GM12878 (cell line): Measurements from ENCODE around the gene MAPK8IP3. TPM values are rescaled to one million over a fixed set of nuclear protein-coding genes. Genes with fewer than 3 reads are reported as not detected.
A peak's percentile ranks its signal among the peaks of the same experiment; 100 is the strongest.

Source experiments
- ATAC-seq: fragments of 200-7000 bp; cut with Tn5 transposase; 3 replicates; pipeline ENCODE4 v1.9.1; 2020; ENCODE audit warnings: mild to moderate bottlenecking, moderate library complexity
- BruUV-seq: library from RNA; stranded (reverse); fragments of 400-500 nt; replicated peaks from 2 replicates; lab custom pipeline; 2021; lab: Mats Ljungman, UMichigan
- CTCF ChIA-PET: fragments of 300-600 bp; sonication (Branson Sonifier 250); formaldehyde crosslinking; extraction: SDS; loops from one replicate; lab custom pipeline; 2021; ENCODE audit warnings: inconsistent platforms; lab: Yijun Ruan, JAX
- POLR2A ChIA-PET: fragments of 350-600 bp; formaldehyde crosslinking; extraction: SDS; loops from one replicate; lab custom pipeline; 2021; ENCODE audit warnings: inconsistent platforms; lab: Charles Lee
- RAD21 ChIA-PET: fragments of 300-600 bp; sonication (Branson Sonifier 250); formaldehyde crosslinking; loops from one replicate; lab custom pipeline; 2023; ENCODE audit warnings: antibody characterized with exemption; ENCODE audit not compliant: unreplicated experiment; lab: Charles Lee
- SMC1A ChIA-PET: fragments of 300-600 bp; sonication (Branson Sonifier 250); formaldehyde crosslinking; loops from one replicate; lab custom pipeline; 2023; ENCODE audit not compliant: unreplicated experiment, uncharacterized antibody; lab: Charles Lee
- DNase-seq: peaks from one replicate; pipeline ENCODE4 v3.0.0-alpha.2; 2011; ENCODE audit warnings: low read depth, low spot score
- FAIRE-seq: peaks from 3 replicates; lab custom pipeline; 2011; peaks lifted over from hg19 to GRCh38; lab: Jason Lieb, UNC
- H2AFZ ChIP-seq: 2 replicates; pipeline ENCODE4 v1.6.0; 2011; ENCODE audit warnings: low read depth, low read length, control low read depth; ENCODE audit not compliant: control insufficient read depth
- H3K27ac ChIP-seq: 2 replicates; pipeline ENCODE4 v1.5.1; 2011; ENCODE audit warnings: control low read depth; ENCODE audit not compliant: control insufficient read depth, insufficient read depth
- H3K27me3 ChIP-seq, 2 experiments: replicated peaks in 1 of 2; 2 replicates each; pipeline versions ENCODE4 v1.6.0 to v1.6.1; 2011; ENCODE audit warnings: low read length in 1 of 2; ENCODE audit not compliant: control insufficient read depth in 2 of 2, insufficient read depth in 2 of 2
- H3K36me3 ChIP-seq, 2 experiments: 2 replicates each; pipeline ENCODE4 v1.5.1; 2011; ENCODE audit warnings: low read length in 1 of 2; ENCODE audit not compliant: control insufficient read depth in 2 of 2, insufficient read depth in 2 of 2
- H3K4me1 ChIP-seq: 2 replicates; pipeline ENCODE4 v1.6.1; 2011; ENCODE audit warnings: mild to moderate bottlenecking, low read length, moderate library complexity, mixed read lengths; ENCODE audit not compliant: control insufficient read depth, insufficient read depth
- H3K4me2 ChIP-seq: 2 replicates; pipeline ENCODE4 v1.6.0; 2011; ENCODE audit warnings: control low read depth; ENCODE audit not compliant: control insufficient read depth, insufficient read depth
- H3K4me3 ChIP-seq: fragments of 200-600 bp; sonication (generic); 2 replicates; pipeline ENCODE4 v1.5.1; 2016
- H3K79me2 ChIP-seq: 2 replicates; pipeline ENCODE4 v1.6.0; 2011; ENCODE audit warnings: low read length; ENCODE audit not compliant: control insufficient read depth, insufficient read depth
- H3K9ac ChIP-seq: 2 replicates; pipeline ENCODE4 v1.8.0; 2011; ENCODE audit warnings: low read length, control low read depth, mixed read lengths; ENCODE audit not compliant: control insufficient read depth, insufficient read depth
- H3K9me3 ChIP-seq: replicated peaks from 3 replicates; pipeline ENCODE4 v1.5.1; 2011; ENCODE audit warnings: mild to moderate bottlenecking, low read length; ENCODE audit not compliant: control insufficient read depth, insufficient read depth
- H4K20me1 ChIP-seq: 2 replicates; pipeline ENCODE4 v1.6.0; 2011; ENCODE audit not compliant: control insufficient read depth, insufficient read depth
- CHD4 ChIP-seq: fragments of 200-600 bp; sonication (generic); IDR thresholded peaks from 2 replicates; pipeline ENCODE4 v1.6.1; 2016; ENCODE audit warnings: mild to moderate bottlenecking
- DPF2 ChIP-seq: fragments of 450-650 bp; IDR thresholded peaks from 2 replicates; pipeline ENCODE4 v1.6.1; 2017; ENCODE audit warnings: mild to moderate bottlenecking
- PAX8 ChIP-seq: fragments of 450-650 bp; IDR thresholded peaks from 2 replicates; pipeline ENCODE4 v1.6.1; 2017; ENCODE audit warnings: mild to moderate bottlenecking, moderate library complexity
- POLR2A ChIP-seq: IDR thresholded peaks from 2 replicates; pipeline ENCODE4 v1.6.1; 2011; ENCODE audit warnings: low read depth, mild to moderate bottlenecking, low read length
- RBBP5 ChIP-seq: fragments of 200-600 bp; sonication (generic); conservative IDR thresholded peaks from 2 replicates; pipeline ENCODE4 v1.6.1; 2016
- SUPT20H ChIP-seq: IDR thresholded peaks from 2 replicates; pipeline ENCODE4 v1.6.1; 2011; ENCODE audit warnings: low read depth, mild to moderate bottlenecking, low read length, moderate library complexity, borderline replicate concordance; ENCODE audit not compliant: control insufficient read depth
- ZNF207 ChIP-seq: fragments of 450-650 bp; IDR thresholded peaks from 2 replicates; pipeline ENCODE4 v1.6.1; 2014; ENCODE audit warnings: antibody characterized with exemption, mild to moderate bottlenecking, borderline replicate concordance
- WGBS: methylation state at CpG from one replicate; pipeline ENCODE4 v1.1.6; 2016; ENCODE audit warnings: low lambda C conversion rate; ENCODE audit not compliant: insufficient replicate concordance, insufficient coverage; ENCODE audit errors: missing lambda C conversion rate; 5-methylcytosine and 5-hydroxymethylcytosine counted together
- in situ Hi-C: fragments of 300-500 bp; cut with MboI; formaldehyde crosslinking; loops from 9 replicates; pipeline ENCODE4 v1.14.3; 2018; ENCODE audit warnings: mixed read lengths
- intact Hi-C: fragments of 100-400 bp; cut with micrococcal nuclease; formaldehyde crosslinking; loops from one replicate; pipeline ENCODE4 v1.14.2; 2022; ENCODE audit not compliant: unreplicated experiment
- polyA plus RNA-seq, 11 experiments: library from polyadenylated mRNA; depleted of rRNA in 4 of 11; unstranded in 6 of 11; stranded (reverse) in 5 of 11; fragments of >200 nt; fragmentation: Nextera tagmentation in 4 of 11; fragmentation: Illumina TruSeq in 1 of 11; extraction: Ambion mirVana in 4 of 11; extraction: Trizol in 1 of 11; gene quantifications; 1 replicate in 1 of 11; 2 replicates in 10 of 11; pipeline versions ENCODE4 v1.2.1 to v1.2.3, GENCODE V29; 2011 to 2016; ENCODE audit warnings: inconsistent platforms in 2 of 11, missing spikeins in 2 of 11, low read depth in 1 of 11
- total RNA-seq, 4 experiments: library from RNA; depleted of rRNA in 3 of 4; stranded (reverse); fragments of >200 nt in 3 of 4; fragmentation: Illumina TruSeq in 1 of 4; extraction: Trizol in 1 of 4; gene quantifications; 2 replicates each; pipeline versions ENCODE4 v1.2.1 to v1.2.3, GENCODE V29; 2013 to 2021
- TF ChIP-seq, protein P1 (sequence below): fragments of 450-650 bp; IDR thresholded peaks from 2 replicates; pipeline ENCODE4 v1.6.1; 2016; ENCODE audit warnings: mild to moderate bottlenecking

The MAPK8IP3 gene
- total and polyA plus RNA-seq, 10 of the 15 experiments (the other 5 are each of a cell fraction or from before 2014, with no cell fraction given), result 0.06 to 67.9 (median 18.2) TPM

GRCh38 chr16:1757714-1758461 lies 51.9 kb downstream of the MAPK8IP3 start:
- no peak for TF ChIP-seq CHD4
- TF ChIP-seq SUPT20H, result no peak
- TF ChIP-seq ZNF207, result no peak
- TF ChIP-seq, protein P1, sequence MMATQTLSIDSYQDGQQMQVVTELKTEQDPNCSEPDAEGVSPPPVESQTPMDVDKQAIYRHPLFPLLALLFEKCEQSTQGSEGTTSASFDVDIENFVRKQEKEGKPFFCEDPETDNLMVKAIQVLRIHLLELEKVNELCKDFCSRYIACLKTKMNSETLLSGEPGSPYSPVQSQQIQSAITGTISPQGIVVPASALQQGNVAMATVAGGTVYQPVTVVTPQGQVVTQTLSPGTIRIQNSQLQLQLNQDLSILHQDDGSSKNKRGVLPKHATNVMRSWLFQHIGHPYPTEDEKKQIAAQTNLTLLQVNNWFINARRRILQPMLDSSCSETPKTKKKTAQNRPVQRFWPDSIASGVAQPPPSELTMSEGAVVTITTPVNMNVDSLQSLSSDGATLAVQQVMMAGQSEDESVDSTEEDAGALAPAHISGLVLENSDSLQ, result no peak
- peak; percentile 35; the same call in 1 of the 2 replicates for TF ChIP-seq POLR2A
- TF ChIP-seq RBBP5, result no peak
- TF ChIP-seq DPF2, result no peak
- no peak for TF ChIP-seq PAX8
- ChIA-PET POLR2A (no interaction called here), SMC1A (no interaction called here), RAD21 (no interaction called here), CTCF (no interaction called here)
- in situ Hi-C loops (no loop called here), intact Hi-C loops (no loop called here)
- no peak overlapping the region for H3K27ac ChIP-seq
- H3K9ac ChIP-seq, result no peak overlapping the region
- H3K4me2 ChIP-seq, result no peak overlapping the region
- H3K9me3 ChIP-seq, result no peaks in the 10 kb centered on the region
- DNase-seq (no peak), ATAC-seq (no peak), FAIRE-seq (no peak)
- 93% methylated on average over 37 of the region's 37 CpGs for WGBS
- H3K36me3 ChIP-seq, result peaks cover 0 to 6% of the 10 kb centered on the region in 2 experiments; a peak in 3 of 4 replicates
- H3K79me2 ChIP-seq, result no peaks in the 10 kb centered on the region
- H2AFZ ChIP-seq, result no peak overlapping the region
- H3K4me1 ChIP-seq, result no peaks in the 10 kb centered on the region
- no peak overlapping the region for H3K4me3 ChIP-seq
- H3K27me3 ChIP-seq, result no peaks in the 10 kb centered on the region
- no peaks in the 10 kb centered on the region for H4K20me1 ChIP-seq
- no TSS peak for BruUV-seq
